ENCODE results near the gene ZDHHC8. TPM values are rescaled to one million over a fixed set of nuclear protein-coding genes. Genes with fewer than 3 reads are reported as not detected.

Gene ZDHHC8
- total RNA-seq, 1 experiment from 2014 or later = 51.7 TPM

DNA sequence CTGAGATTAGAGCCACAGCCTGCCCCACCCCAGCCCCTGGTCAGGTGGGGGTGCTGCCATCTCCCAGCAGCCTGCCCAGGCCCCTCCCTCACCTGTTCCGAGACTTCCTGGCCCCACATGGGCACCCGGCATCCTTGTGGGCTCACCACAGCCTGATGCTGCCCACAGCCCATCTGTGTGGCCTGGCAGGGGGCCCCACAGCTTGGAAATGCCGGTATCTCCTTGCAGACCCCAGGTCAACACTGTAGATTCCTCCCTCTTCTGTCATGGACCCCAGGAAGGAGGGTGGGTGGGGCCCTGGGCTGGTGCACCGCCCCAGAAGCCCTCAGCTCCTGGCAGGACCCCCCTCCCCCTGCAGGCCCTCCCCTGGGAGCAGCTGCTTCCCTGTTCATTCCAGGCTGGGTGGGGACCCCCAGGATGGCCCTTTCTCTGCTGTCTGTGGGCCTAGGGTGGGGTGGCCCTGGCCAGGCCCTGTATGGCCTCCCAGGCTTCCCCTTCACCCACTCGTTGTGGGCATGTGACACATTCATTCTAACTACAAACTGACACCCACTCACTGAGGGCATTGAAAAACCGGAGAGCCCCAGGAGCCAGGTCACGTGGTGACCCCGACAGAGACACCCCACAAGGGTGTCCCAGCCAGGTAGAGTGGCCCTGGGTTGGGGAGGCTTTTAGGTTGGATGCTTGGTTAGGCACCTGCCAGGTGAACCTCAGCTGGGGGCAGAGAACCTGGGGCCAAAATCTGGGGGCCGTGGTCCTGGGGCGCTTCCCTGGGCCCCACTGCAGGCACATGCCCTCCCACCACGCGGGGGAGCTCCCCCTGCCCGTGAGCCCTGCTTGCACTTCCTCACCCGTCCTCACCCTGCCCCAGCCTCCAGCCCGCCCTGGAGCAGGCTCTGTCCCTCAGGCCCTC, 63.3 kb downstream of the ZDHHC8 start:
- Histone ChIP-seq H4K91ac (ENCODE audit: insufficient read length, low read depth, low read length) (no peak overlapping the region), H3K4ac (ENCODE audit: low read depth, low read length) (no peak overlapping the region), H4K20me1 (ENCODE audit: control insufficient read depth, insufficient read depth, insufficient read length) (no peaks in the 10 kb centered on the region), H3K23me2 (ENCODE audit: insufficient read length, low read depth, low read length, poor library complexity, severe bottlenecking) (no peaks in the 10 kb centered on the region), H3K79me2 (ENCODE audit: insufficient read depth, low read length) (no peaks in the 10 kb centered on the region), H2BK5ac (ENCODE audit: insufficient read length, low read length) (no peak overlapping the region), H3K27me3 (ENCODE audit: insufficient read depth, low read length) (no peaks in the 10 kb centered on the region), H3K4me1 (ENCODE audit: insufficient read depth, low read length) (no peaks in the 10 kb centered on the region), H3K4me2 (ENCODE audit: insufficient read depth, insufficient read length, low read length) (no peak overlapping the region), H4K5ac (ENCODE audit: insufficient read length, low read depth, low read length) (no peak overlapping the region), H3K18ac (ENCODE audit: insufficient read length, low read depth, low read length) (no peak overlapping the region), H3K14ac (ENCODE audit: insufficient read depth, low read length) (no peak overlapping the region), H2BK12ac (ENCODE audit: insufficient read length, low read depth, low read length) (no peak overlapping the region), H3K9ac (ENCODE audit: extremely low read depth, insufficient read length, low read length) (no peak overlapping the region), H2BK20ac (ENCODE audit: low read depth, low read length, poor library complexity, severe bottlenecking) (no peak overlapping the region), H3K23ac (ENCODE audit: insufficient read length, low read depth, low read length) (no peak overlapping the region), H3K9me3 (ENCODE audit: control insufficient read depth, low read depth, low read length) (no peaks in the 10 kb centered on the region), H3T11ph (ENCODE audit: low read length) (no peak overlapping the region), H2AK5ac (ENCODE audit: insufficient read length, low read length) (no peak overlapping the region), H3K56ac (ENCODE audit: insufficient read length, low read depth, low read length) (no peak overlapping the region), H2BK120ac (ENCODE audit: low read depth, low read length, poor library complexity, severe bottlenecking) (no peak overlapping the region), H2AFZ (ENCODE audit: low read length) (no peak overlapping the region), H3K27ac (ENCODE audit: insufficient read length, low read depth, low read length) (no peak overlapping the region), H3K79me1 (ENCODE audit: insufficient read depth, low read depth, low read length, poor library complexity, severe bottlenecking) (no peaks in the 10 kb centered on the region), H4K8ac (replicated peaks; ENCODE audit: insufficient read length, low read depth, low read length) (no peak overlapping the region), H2BK15ac (ENCODE audit: low read depth, low read length) (no peak overlapping the region)
- H3K36me3 Mint-ChIP-seq (ENCODE audit: insufficient read depth in 1 of 3, low read depth in 3 of 3) = no peaks in the 10 kb centered on the region
- no peaks in the 10 kb centered on the region for H3K9me3 Mint-ChIP-seq
- peaks cover 2% of the 10 kb centered on the region for H3K27me3 Mint-ChIP-seq (ENCODE audit: low read depth)
- 0 out of 3 replicates have a peak, but pooled peaks have one; percentile 16 for TF ChIP-seq CTCF (conservative IDR thresholded peaks at IDR 0.05)
- H3K4me1 Mint-ChIP-seq = 0 out of 4 replicates have a peak, but pooled peaks cover 0 to 5% of the 10 kb centered on the region in 2 experiments
- no CpG with 5 or more reads among the region's 15 CpGs for WGBS (ENCODE audit: extremely low coverage, insufficient read length, low lambda C conversion rate)
- no peak overlapping the region for H3K4me3 Mint-ChIP-seq
- DNase-seq = no peak
- no peak overlapping the region for H3K27ac Mint-ChIP-seq
